Glomerular endothelial cell (primary cell): Measurements from ENCODE around the gene FMO3. TPM values are rescaled to one million over a fixed set of nuclear protein-coding genes. Genes with fewer than 3 reads are reported as not detected.

Experiments used
- DNase-seq: peaks from one replicate; pipeline ENCODE4 v3.0.0-alpha.2; 2011; ENCODE audit warnings: low read depth, low spot score; ENCODE audit errors: extremely low read depth
- total RNA-seq: library from RNA; depleted of rRNA; stranded (reverse); fragments of >200 nt; gene quantifications from 2 replicates; pipeline ENCODE4 v1.2.3, GENCODE V29; 2015

The FMO3 gene
- total RNA-seq, 1 donor from 2014 or later: not detected

DNA sequence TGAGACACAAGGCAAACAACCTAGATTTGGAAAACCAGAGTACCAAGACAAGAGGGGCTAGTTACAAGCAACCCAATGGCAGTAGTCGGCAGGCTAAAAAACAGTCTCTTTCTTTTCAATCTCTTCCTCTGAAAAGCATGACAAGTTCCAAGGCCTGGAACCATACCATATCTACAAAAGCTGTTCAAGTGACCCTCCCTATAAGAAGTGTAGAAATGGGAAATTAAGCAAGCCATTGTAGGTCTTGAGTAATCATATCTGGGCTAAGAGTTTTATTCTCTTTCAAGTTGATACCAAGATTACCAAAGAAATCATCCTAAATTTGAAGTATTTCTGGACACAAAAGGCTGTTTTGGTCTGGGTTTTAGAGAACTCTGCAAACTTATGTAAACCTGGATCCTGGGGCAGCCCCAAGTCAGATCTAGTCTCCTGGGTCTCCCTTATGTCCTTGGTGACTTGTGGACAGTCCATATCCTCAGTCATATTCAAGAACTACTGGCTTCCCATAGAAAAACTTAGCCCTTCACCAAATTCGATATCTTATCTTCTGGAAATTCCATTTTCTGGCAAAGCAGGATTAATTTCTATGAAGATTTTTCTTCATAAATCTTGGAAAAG, 24.7 kb downstream of the FMO3 start:
- DNase-seq: no peak

DNA sequence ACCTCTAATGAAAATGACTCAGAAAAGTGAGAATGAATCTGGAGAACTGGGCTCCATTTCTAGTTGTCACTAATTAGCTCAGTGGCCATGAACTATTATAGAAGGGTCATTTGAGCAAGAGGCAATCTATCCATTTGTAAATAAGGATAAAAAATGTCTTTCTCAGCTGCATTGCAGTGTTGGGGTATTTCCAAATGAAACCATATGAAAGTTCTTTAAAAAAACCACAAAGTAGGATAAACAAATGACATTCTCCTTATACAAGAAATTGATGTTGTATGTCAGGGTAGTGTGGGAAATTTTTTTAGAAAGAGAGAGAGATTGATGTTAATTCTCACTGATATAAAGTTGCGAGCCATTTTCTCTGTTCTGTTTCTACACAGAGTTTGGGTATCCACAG, 26.0 kb downstream of the FMO3 start:
- no peak for DNase-seq

DNA sequence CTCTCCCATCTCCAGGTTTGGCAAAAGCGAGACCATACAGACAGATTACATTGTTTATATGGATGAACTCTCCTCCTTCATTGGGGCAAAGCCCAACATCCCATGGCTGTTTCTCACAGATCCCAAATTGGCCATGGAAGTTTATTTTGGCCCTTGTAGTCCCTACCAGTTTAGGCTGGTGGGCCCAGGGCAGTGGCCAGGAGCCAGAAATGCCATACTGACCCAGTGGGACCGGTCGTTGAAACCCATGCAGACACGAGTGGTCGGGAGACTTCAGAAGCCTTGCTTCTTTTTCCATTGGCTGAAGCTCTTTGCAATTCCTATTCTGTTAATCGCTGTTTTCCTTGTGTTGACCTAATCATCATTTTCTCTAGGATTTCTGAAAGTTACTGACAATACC, 26.4 kb downstream of the FMO3 start:
- DNase-seq: no peak

DNA sequence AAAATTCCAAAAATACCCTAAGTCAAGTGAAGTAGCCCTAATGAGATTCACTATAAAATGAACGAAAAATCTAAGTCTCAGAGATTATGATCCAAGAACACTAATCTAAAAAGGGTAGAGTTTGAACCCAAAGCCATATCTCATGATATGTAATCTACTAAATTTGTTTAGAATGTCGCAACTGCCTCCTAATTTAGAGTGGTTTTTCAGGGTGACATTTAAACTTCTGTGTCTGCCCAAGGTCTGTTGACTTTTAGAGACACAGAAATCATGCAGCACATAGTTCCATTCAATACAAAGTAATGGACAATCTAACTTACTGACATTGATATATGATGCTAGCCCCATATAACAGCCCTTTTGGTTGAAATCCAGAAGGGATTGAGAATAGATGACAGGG, 28.9 kb downstream of the FMO3 start:
- DNase-seq: no peak

DNA sequence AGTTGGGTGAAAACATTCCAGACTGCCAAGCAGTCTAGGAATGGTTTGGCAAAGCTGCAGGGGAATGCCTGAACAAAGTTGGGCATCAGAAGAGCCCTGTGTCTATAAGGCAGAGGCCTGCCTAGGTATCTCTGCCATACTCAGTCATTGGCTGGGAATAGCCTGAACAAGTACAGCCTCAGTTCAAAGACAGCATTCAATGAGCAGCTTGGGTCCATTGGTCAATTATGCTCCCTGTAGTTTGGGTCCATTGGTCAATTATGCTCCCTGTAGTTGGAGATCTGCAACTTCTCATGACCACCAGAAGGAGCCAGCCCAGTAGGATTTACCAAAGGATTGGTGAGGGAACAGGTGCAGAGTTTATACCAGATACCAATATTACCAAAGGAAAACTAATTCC, 31.6 kb downstream of the FMO3 start:
- DNase-seq: no peak

DNA sequence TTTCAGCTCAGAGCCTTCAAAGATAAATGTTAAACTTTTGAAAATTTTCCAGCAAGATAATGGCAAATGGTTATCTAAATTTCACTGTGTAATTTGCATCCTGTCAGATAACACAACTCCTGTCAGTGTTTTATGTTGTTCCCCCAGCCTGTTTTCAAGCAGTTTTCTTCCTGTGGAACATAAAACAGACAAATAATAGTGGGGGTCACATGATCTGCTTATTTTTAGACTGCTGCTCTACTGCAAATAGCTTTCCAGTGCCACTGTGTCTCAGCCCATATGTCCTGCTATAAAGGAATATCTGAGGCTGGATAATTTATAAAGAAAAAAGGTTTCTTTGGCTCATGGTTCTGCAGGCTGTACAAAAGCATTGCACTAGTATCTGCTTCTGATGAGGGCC, 32.2 kb downstream of the FMO3 start:
- DNase-seq: no peak

DNA sequence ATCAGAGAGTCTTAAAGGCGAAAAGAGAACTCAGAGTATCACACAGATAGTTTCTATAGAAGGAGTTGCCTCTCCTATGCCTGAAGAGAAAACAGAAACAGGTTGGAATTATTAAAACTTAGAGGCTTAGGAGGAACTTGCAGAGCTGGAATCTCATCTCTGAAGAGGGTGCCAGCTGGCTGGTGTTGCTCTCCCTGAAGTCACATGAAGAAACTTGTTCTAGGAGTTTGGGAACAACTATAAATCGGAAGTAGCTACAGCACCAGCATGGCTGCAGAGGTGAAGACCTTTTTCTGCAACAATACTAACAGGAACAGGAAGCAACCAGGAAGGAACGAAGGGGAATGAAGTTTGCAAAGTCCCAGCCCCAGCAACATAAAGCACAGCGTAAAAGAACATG, 35.8 kb downstream of the FMO3 start:
- DNase-seq: no peak

DNA sequence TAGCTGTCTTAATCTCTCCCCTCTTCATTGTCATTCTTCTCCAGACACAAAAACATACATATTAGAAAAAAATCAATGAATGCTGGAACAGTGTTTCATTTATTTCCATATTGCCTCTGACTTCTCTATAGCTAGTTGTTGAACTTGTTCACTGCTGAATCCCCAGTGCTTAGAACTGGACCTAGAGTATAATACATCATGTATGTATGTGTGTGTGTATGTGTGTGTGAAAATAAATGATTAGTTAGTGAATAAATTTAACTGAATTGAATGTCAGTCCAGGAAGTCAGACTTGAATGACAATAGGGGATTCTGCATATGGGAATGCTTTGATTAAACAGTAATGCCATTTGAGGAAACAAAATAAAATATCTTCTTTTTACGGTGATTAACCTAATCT, 36.4 kb downstream of the FMO3 start:
- DNase-seq: no peak

DNA sequence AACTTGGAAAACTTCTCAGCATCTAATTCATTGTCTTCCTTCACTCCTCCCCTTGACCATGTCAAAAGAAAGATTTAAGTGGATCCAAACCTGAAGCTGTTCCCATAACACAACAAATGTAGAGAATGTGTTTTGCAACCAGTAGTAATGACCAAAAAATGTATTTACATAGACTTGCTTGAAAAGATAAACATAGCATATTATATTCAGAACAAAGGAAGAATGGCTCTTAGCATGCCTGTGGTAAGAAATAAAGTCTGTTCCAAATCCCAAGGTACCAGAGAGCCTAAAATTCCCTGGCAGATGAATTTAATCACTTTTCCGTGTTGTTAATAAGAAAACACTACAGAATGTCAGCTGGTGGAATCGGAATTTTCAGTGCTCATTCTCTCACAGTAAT, 36.8 kb downstream of the FMO3 start:
- DNase-seq: no peak

DNA sequence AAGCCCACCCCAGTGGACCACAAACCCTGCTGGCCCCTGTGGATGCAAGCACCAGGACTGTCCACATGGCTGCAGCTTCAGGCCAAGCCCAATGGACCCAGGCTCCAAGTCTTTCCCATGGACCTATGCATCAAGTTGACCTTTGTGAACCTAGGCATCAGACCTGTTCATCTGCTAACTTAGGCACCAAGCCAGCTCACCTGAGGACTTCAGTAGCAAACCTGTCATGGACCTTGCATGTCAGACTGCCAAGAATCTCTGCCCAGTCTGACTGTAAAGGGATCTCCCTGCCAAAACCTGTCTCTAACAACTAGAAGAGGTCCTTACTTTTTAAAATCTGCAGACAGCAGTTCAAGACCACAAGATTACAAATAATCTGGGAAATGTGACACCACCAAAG, 37.8 kb downstream of the FMO3 start:
- DNase-seq: no peak

DNA sequence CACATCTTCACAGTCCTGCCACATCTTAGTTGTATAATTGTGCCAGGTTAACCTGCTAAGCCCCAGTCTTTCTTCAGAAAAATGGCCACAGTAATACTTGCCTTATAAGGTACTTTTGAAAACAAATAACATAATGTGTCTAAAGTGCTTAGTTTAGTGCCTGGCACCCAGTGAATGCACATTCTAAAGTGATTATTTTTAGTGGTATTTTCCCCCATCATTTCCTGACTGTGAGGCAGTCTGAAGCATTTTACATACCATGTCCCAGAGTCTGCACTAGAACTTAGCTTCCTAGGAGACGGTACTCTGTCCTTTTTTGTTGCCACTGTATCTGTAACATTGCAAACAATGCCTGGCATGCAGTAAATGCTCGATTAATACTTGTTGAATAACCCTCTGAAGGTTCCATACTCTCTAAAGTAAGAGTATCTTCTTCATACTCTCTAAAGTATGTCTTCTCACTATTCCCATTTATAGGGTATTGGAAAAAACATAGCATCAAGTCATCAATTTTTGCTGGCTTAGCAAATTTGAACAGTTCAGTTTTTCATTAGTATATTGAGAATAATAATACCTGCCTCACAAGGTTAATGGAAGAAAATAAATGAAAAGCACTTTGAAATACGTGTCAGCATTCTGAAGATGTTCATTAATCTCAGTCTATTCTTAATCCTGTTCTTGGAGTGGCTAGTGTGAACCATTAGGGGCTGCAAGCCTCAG, 43.7 kb downstream of the FMO3 start:
- DNase-seq: no peak

DNA sequence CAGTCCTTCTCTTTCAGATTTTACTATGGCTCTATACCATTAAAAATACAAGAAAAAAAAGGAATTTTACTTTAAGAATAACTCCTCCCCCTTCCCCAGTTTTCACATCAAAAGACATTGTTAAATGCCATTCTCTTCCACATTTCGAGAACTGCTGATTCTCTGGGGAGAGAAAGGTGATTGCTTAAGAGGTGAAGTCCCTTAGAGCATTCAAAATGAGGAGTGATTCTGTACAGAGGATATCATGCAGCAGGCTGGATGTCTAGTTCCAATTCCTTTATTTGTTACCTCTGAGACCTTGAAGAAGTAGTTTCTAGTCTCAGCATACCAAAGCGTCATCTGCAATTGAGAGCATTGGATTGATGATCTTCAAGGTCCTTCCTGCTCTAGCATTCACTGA, 46.9 kb downstream of the FMO3 start:
- DNase-seq: no peak

DNA sequence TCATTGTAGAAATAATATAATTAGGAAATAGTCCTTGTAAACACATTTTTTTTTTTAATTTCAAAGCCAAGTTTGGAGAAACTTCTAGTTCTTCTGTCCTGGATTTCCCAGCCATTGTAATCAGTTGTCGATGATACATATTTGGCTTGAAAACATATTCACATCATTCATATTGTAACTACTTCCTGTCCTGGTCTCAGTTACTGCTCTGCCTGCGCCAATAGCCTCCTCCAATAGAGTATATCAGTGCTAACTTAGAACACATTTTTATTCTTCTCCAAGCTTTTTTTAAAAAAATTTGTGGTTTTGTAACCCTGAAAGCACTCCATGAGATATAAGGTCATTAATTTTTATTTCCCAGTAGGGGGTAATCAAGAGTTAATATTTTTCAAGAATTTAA, 48.3 kb downstream of the FMO3 start:
- DNase-seq: no peak

DNA sequence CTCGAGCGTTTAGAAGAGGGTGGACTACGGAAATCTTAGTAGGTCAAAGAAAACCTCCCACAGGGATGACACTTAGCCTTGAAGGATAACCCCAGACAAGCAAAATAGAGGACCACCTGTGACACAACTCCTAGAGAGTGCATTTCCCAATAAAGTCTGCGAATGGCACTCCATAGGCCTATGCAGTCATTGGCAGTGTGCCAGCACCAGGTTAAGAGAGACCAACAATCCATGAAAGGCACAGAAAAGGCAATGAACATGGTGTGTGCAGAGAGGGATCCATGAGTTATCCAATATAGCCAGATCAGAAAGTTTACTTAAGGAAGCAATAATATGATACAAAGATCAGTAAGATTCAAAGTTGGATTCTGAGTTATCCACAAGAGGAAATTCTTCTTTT, 49.2 kb downstream of the FMO3 start:
- DNase-seq: no peak

DNA sequence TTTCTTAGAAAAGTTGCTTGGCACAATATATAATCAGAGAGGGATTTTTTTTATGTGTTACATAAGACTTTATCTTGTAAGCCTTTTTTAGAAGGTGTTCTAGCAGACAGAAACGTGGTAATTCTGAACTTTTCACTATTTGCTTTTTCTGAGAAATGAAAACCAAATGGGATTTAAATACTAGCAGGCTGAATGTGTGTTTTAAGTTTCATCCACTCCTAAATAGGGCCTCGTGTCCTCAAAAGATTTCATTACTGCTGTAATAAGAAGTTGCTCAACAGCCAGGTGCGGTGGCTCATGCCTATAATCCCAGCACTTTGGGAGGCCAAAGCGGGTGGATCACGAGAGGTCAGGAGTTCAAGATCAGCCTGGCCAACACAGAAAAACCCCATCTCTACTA, 49.7 kb downstream of the FMO3 start:
- no peak for DNase-seq

DNA sequence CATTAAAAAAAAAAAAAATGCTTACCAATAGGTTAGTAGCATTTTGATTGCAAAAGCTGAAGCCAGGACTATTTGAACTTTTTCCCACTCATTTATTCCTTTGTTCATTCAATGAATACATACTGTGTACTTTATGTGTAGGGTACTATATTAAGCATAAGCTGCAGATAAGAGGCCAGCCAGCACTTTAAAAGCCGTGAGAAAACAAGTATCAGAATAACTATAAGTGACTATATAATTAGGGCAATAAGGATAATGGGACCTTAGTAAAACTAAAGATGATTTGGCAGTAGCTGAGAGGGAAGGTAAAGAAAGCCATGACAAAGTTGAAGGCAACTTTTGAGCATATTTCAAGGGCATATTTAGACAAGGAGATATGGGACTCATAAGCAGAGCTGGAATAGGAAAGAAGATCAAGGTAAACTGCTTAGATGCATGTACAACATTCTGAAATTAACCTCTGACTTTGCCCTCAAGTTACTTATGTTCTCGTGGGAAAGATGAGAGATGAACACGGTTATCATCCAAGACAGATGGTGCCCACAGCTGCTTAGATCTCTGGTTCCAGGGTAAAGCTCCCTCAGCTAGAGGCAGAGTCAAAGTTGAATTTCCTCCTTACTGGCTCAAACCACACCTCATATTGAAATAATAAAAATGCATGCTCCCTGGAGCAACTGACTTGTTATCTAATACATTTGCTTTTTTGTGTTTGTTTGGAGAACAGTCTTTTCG, 50.4 kb downstream of the FMO3 start:
- DNase-seq: no peak

DNA sequence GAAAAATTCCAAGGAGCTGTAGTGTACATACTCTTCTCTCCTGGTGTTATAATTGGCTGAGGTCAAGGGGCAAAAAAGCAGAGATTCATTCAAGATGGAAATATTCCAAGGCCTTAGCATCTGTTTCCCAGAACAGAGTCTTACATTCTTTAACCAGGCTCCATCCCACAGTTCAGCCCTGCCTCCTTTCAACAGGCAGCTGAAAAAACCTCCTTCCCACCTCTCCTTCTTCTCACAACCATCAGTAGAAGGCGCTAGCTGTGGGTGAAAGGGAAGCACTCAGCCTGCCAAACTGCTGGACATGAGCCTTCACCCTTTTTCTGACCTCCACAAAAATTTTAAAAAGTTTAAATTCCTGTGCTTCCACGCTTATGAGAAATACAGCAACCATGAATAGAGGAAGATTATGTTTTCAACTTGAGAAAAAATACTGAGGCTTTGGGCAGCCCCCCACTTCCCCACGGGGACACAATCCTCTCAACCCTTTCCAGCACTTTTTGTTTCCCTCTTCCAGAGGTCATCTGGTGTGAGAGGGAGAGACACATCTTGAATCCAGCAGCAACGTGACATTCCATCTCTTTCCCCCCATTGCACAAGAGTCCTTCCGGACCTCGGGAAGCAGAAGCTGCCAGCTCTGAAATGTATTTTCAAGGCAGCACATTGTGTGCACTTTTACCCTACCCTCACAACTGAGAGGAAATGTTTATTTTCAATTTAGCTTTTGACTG, 51.1 kb downstream of the FMO3 start:
- DNase-seq: no peak

DNA sequence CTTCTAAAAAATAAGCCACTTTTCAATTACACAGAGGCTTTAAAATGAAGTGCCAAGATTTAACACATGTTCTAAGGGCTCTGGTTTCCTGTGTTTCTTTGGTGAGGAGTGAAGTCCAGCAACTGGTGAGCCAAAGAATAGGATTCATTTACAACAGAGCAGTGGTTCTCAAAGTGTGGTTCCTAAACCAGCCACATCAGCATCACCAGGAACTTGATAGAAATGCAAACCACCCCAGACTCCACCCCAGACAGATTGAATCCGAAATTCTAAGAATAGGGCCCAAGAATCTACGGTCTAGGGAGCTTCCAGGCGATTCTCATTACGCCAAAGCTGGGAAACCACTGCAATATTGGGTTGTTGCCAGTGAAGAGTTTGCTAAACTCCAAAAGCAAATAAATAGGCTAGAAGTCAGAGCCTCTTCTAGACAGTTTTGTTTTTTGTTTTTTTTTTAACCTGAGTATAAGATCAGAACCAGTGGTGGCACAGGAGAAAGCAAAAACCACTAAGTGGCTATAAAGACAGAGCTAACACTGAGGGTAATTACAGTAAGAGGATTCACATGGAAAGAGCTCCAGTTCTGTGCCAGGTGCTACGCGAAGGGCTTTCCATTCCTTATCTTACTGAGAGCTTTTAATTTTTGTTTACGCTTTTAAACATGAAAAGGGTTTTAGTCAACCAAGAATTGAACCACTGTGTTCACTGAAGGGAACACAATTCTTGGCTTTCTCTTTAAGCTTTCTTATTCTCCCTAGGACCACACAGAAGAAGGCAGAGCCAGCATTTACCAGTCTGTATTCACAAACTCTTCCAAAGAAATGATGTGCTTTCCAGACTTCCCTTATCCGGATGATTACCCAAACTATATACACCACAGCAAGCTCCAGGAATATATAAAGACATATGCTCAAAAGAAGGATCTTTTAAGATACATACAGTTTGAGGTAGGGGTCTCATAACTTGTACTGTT, 52.0 kb downstream of the FMO3 start:
- DNase-seq: no peak

DNA sequence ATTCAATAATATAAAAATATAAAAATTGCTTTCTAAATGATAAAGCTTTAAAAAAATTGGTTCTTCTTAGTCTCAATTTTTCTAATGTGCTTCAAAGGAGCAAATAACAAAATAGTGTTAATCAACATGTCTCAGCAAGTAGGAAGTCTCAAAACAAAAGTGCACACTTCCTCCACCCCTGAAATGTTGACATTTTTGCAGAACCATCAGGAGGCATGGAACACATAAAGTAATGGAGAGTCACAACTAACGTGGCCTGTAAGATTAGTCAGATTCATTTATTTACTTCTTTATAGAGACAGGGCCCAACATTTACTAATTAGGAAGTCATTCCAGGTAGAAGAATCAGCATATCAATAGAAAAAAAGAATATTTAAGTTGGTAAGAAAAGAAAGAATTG, 59.5 kb downstream of the FMO3 start:
- no peak for DNase-seq

DNA sequence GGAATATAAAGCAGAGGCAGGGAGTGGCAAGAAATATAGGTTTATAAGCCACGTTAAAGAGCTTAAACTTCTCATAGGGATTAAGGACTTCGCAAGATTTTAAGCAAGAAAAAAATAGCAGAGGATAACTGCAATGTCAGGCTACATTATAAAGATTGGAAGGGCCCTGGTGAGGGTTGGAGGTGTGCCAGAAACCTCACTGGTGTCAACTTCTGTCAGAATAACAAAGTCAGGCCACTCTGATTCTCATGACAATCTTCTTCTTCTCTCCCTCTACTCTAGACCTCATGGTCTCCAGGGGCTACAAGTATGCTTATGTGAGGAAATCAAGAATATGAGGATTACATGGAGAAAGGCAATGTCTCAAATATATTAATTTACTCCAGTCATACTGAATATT, 61.8 kb downstream of the FMO3 start:
- no peak for DNase-seq
